Thyroid gland (tissue), 4 donors: ENCODE data around the gene PRKD3.

Experiments used
- CTCF ChIP-seq, 6 experiments: fragments of 200-600 bp in 3 of 6; fragments of 450-650 bp in 3 of 6; sonication (generic) in 3 of 6; IDR thresholded peaks; one replicate each; pipeline ENCODE4 v1.5.1; 2016 to 2019; ENCODE audit warnings: antibody characterized with exemption in 6 of 6, mild to moderate bottlenecking in 2 of 6, inconsistent platforms in 1 of 6, moderate library complexity in 1 of 6
- POLR2A ChIP-seq, 2 donors: fragments of 450-650 bp; IDR thresholded peaks; one replicate each; pipeline ENCODE4 v1.6.1; 2017; ENCODE audit warnings: antibody characterized with exemption in 2 of 2, mild to moderate bottlenecking in 2 of 2, moderate library complexity in 1 of 2

GRCh38 chr2:37357069-37357468, 32.4 kb upstream of the PRKD3 start:
- TF ChIP-seq POLR2A (IDR thresholded peaks at IDR 0.05), result no peak
- TF ChIP-seq CTCF (IDR thresholded peaks at IDR 0.05), result no peak
